Glutamatergic neuron (in vitro differentiated cells): ENCODE data around the gene PXK. TPM values are rescaled to one million over a fixed set of nuclear protein-coding genes. Genes with fewer than 3 reads are reported as not detected.

Source experiments
- DNase-seq: peaks from one replicate; pipeline ENCODE4 v3.0.0; 2022
- H3K27ac Mint-ChIP-seq: one replicate; pipeline ENCODE4 v1.8.0; 2020; ENCODE audit warnings: mild to moderate bottlenecking, mixed read lengths, inconsistent platforms; ENCODE audit not compliant: unreplicated experiment
- H3K27me3 Mint-ChIP-seq: one replicate; pipeline ENCODE4 v1.8.0; 2020; ENCODE audit warnings: mild to moderate bottlenecking, moderate library complexity, mixed read lengths, inconsistent platforms; ENCODE audit not compliant: unreplicated experiment
- H3K36me3 Mint-ChIP-seq: one replicate; pipeline ENCODE4 v1.8.0; 2020; ENCODE audit warnings: mild to moderate bottlenecking, mixed read lengths, inconsistent platforms; ENCODE audit not compliant: unreplicated experiment
- H3K4me1 Mint-ChIP-seq: one replicate; pipeline ENCODE4 v1.8.0; 2020; ENCODE audit warnings: mild to moderate bottlenecking, low read depth, mixed read lengths, inconsistent platforms; ENCODE audit not compliant: unreplicated experiment
- H3K4me3 Mint-ChIP-seq: one replicate; pipeline ENCODE4 v1.8.0; 2020; ENCODE audit warnings: mild to moderate bottlenecking, mixed read lengths, inconsistent platforms; ENCODE audit not compliant: unreplicated experiment
- H3K9me3 Mint-ChIP-seq: one replicate; pipeline ENCODE4 v1.8.0; 2020; ENCODE audit warnings: mild to moderate bottlenecking, moderate library complexity, mixed read lengths, inconsistent platforms; ENCODE audit not compliant: unreplicated experiment
- total RNA-seq: library from RNA; stranded (reverse); fragmentation: NEBNext Ultra II Directional; extraction: Animal tissue kit (Norgen Biotek cat#: 25700); gene quantifications from one replicate; pipeline ENCODE4 v1.2.1, GENCODE V29; 2021; ENCODE audit not compliant: unreplicated experiment
- TF ChIP-seq, protein P1 (sequence below): fragments of 200-600 bp; sonication (generic); IDR thresholded peaks from one replicate; pipeline ENCODE4 v1.5.0; 2021; ENCODE audit not compliant: partially characterized antibody, unreplicated experiment

PXK gene
- total RNA-seq, 1 donor from 2014 or later = 14.0 TPM

DNA sequence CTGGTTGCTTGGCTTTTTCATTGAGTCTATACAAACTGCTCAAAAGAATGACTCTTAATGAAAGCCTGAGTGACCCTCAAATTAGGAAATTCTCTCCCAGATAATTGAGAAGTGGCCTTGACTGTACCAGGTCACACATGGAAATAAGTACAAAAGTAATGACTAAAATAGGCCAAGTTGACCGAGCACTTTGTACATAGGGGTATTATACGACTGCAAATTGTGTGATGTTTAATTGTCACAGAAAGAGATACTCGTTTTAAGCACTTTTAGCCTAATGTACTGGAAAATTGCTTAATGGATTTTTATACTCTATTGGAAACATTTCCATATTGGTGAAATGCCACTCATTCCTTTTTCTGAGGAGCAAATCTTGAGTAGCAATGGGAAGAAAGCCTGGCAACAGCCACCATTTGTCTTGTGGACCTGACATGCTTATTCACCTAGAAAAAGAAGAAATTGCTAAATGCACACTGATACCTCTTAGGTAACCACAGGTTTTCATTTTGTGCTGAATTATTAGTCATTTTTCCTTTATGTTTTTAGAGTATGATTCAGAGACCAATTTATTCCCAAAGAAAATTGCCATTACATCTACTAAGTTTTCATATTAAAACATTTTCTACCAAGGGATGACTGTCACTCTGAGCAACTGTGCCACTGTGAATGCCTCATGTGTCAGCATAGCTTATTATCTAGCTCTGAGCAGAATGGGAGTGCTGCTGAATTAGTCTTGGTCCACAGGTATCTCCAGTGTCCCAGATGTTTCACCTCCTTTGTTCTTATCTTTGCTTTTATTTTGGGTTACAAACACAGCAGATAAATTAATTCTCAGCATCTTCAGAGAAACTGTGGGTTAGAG lies 8.9 kb upstream of the PXK start:
- Mint-ChIP-seq H3K9me3 (no peaks in the 10 kb centered on the region), H3K4me3 (no peak overlapping the region), H3K27ac (no peak overlapping the region), H3K36me3 (no peaks in the 10 kb centered on the region), H3K4me1 (no peaks in the 10 kb centered on the region), H3K27me3 (peaks cover 1% of the 10 kb centered on the region)
- TF ChIP-seq, protein P1, sequence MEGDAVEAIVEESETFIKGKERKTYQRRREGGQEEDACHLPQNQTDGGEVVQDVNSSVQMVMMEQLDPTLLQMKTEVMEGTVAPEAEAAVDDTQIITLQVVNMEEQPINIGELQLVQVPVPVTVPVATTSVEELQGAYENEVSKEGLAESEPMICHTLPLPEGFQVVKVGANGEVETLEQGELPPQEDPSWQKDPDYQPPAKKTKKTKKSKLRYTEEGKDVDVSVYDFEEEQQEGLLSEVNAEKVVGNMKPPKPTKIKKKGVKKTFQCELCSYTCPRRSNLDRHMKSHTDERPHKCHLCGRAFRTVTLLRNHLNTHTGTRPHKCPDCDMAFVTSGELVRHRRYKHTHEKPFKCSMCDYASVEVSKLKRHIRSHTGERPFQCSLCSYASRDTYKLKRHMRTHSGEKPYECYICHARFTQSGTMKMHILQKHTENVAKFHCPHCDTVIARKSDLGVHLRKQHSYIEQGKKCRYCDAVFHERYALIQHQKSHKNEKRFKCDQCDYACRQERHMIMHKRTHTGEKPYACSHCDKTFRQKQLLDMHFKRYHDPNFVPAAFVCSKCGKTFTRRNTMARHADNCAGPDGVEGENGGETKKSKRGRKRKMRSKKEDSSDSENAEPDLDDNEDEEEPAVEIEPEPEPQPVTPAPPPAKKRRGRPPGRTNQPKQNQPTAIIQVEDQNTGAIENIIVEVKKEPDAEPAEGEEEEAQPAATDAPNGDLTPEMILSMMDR = no peak
- DNase-seq = no peak

DNA sequence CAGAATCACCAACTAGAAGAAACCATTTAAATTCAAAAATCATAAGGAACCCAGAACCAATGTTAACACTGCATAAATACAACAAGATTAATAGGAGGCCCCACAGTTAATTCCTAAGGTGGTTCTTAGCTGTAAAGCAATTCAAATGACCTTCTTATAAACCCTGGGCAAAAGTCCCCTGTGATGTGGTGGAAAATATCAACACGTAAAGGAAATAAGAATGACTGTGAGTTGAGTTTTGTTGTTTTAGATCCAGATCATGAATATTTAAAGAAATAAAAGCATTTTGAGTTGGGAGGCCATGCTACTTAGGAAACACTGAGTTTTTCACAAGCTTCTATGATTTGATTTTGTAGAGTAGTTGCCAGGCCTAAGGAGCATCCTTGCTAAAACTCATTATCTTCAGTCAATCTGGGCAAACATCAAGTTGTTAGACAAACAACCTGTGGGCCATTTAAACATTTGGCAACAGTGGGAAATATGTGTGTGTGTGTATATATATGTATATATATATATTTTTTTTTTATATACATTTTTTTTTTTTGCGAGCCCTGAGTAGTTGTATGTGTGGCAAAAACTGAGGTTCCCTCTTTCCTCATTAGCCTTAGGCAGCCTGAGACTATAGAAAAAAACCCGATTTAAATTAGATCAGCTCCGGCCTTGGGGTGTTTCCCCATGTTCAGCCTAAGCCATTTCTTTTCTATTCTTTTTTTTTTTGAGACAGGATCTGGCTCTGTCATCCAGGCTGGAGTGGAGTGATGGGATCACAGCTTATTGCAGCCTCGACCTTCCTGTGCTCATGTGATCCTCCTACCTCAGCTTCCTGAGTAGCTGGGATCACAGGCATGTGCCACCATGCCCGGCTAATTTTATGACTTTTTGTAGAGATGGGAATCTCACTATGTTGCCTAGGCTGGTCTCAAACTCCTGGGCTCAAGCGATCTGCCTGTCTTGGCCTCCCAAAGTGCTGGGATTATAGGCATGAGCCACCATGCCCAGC lies 8.0 kb upstream of the PXK start:
- Mint-ChIP-seq H3K27me3 (peaks cover 1% of the 10 kb centered on the region), H3K27ac (no peak overlapping the region), H3K4me1 (no peaks in the 10 kb centered on the region), H3K9me3 (no peaks in the 10 kb centered on the region), H3K36me3 (no peaks in the 10 kb centered on the region), H3K4me3 (no peak overlapping the region)
- no peak for DNase-seq
- TF ChIP-seq, protein P1 = no peak

GRCh38 chr3:58325525-58325992 lies 7.1 kb upstream of the PXK start:
- Mint-ChIP-seq H3K27ac (no peak overlapping the region), H3K9me3 (no peaks in the 10 kb centered on the region), H3K36me3 (no peaks in the 10 kb centered on the region), H3K4me1 (no peaks in the 10 kb centered on the region), H3K27me3 (peaks cover 1% of the 10 kb centered on the region), H3K4me3 (no peak overlapping the region)
- no peak for DNase-seq
- TF ChIP-seq, protein P1 = no peak

- Mint-ChIP-seq H3K36me3 (peaks cover 3% of the 10 kb centered on the region), H3K27ac (no peak overlapping the region), H3K4me3 (no peak overlapping the region), H3K9me3 (no peaks in the 10 kb centered on the region), H3K27me3 (peaks cover 4% of the 10 kb centered on the region), H3K4me1 (no peaks in the 10 kb centered on the region)
- DNase-seq = no peak
- TF ChIP-seq, protein P1 = no peak
Observed at GRCh38 chr3:58326267-58326900, 6.3 kb upstream of the PXK start.
